ENCODE results near the gene LSM4. TPM values are rescaled to one million over a fixed set of nuclear protein-coding genes. Genes with fewer than 3 reads are reported as not detected.
A peak's percentile ranks its signal among the peaks of the same experiment; 100 is the strongest.
"Not testable (repeated sequence)": the region's sequence is repeated elsewhere in the genome, so short reads cannot be mapped to it uniquely, and the experiment has no call there.

LSM4 gene
- total and polyA plus RNA-seq, 2 of the 13 experiments (the other 11 are each of a cell fraction or from before 2014, with no cell fraction given) = 65.8 to 166 TPM

- ChIA-PET CTCF (ENCODE audit: low intra/inter-chr PET ratio, low total read pairs) (no interaction called here), POLR2A (interaction anchor here (3.3 to 6.5 kb wide), 2 partner anchors 12 to 47 kb away, joined by 36 to 110 read pairs; partner anchors contain the start of genes JUND and PGPEP1)
- no TSS peak for BruUV-seq (replicated peaks)
- Histone ChIP-seq H3K36me3 (replicated peaks in 1 of 2; ENCODE audit: control insufficient read depth in 1 of 2, insufficient read depth in 2 of 2, low read length in 2 of 2) (no peaks in the 10 kb centered on the region), H3K9me3 (ENCODE audit: low read length) (no peaks in the 10 kb centered on the region), H3K4me3 (replicated peaks in 1 of 3; ENCODE audit: insufficient read depth in 1 of 3, low read depth in 2 of 3, low read length in 3 of 3) (no peak overlapping the region), H4K20me1 (ENCODE audit: insufficient read depth, low read length) (no peaks in the 10 kb centered on the region), H3K27me3 (ENCODE audit: control insufficient read depth in 1 of 2, insufficient read depth in 2 of 2, low read length in 2 of 2) (no peaks in the 10 kb centered on the region), H3K9ac (ENCODE audit: insufficient read depth, low read depth, low read length) (no peak overlapping the region), H3K27ac (ENCODE audit: extremely low read length, insufficient read depth, low read length) (no peak overlapping the region), H2AFZ (ENCODE audit: low read length) (peak overlapping the region; percentile 23), H3K79me2 (ENCODE audit: insufficient read depth, low read length) (peaks cover 10% of the 10 kb centered on the region), H3K4me2 (ENCODE audit: low read depth, low read length) (no peak overlapping the region), H3K4me1 (ENCODE audit: insufficient read depth, low read length) (peaks cover 64% of the 10 kb centered on the region)
- ATAC-seq (no peak), DNase-seq (ENCODE audit: low spot score) (no peak), FAIRE-seq (no peak)
- in situ Hi-C loops (cut with HindIII; ENCODE audit: extremely low pct_ligation_motif_present, low pct_unique_long_range_greater_than_20kb) = no loop called here
- 25% methylated on average over 5 of the region's 5 CpGs for WGBS (ENCODE audit: low lambda C conversion rate)
- intact Hi-C loops (cut with micrococcal nuclease; ENCODE audit: unreplicated experiment) = no loop called here
- TF ChIP-seq IRX3 (CRISPR knock-in tag; IDR thresholded peaks at IDR 0.05; ENCODE audit: borderline replicate concordance, low read depth) (no peak), SP5 (CRISPR knock-in tag; IDR thresholded peaks at IDR 0.05; ENCODE audit: borderline replicate concordance, low read depth) (no peak)
Observed at GRCh38 chr19:18326772-18327171, 3.9 kb upstream of the LSM4 start.

DNA sequence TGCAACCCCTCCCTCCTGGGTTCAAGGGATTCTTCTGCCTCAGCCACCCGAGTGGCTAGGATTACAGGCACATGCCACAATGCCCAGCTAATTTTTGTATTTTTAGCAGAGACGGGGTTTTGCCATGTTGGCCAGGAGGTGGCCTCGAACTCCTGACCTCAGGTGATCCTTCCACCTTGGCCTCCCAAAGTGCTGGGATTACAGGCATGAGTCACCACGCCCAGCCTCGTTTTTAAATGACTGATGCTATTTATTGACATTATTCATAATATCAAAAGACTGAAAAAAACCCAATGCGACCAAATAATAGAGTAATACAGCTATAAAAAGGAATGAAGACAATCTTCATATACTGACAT lies 1.5 kb upstream of the LSM4 start:
- WGBS (ENCODE audit: low lambda C conversion rate) = 26% methylated on average over 6 of the region's 6 CpGs
- not testable (repeated sequence) for ATAC-seq; H4K20me1 ChIP-seq (ENCODE audit: insufficient read depth, low read length); H2AFZ ChIP-seq (ENCODE audit: low read length); FAIRE-seq; BruUV-seq (replicated peaks); H3K27ac ChIP-seq (ENCODE audit: extremely low read length, insufficient read depth, low read length); H3K27me3 ChIP-seq (ENCODE audit: control insufficient read depth in 1 of 2, insufficient read depth in 2 of 2, low read length in 2 of 2); H3K4me3 ChIP-seq (replicated peaks in 1 of 3; ENCODE audit: insufficient read depth in 1 of 3, low read depth in 2 of 3, low read length in 3 of 3); H3K36me3 ChIP-seq (replicated peaks in 1 of 2; ENCODE audit: control insufficient read depth in 1 of 2, insufficient read depth in 2 of 2, low read length in 2 of 2); H3K9ac ChIP-seq (ENCODE audit: insufficient read depth, low read depth, low read length); DNase-seq (ENCODE audit: low spot score); H3K9me3 ChIP-seq (ENCODE audit: low read length)
- intact Hi-C loops (cut with micrococcal nuclease; ENCODE audit: unreplicated experiment) (loop anchor here (5.0 kb wide), 1 partner anchor 122 kb away; the partner anchor contains the start of gene RAB3A), in situ Hi-C loops (cut with HindIII; ENCODE audit: extremely low pct_ligation_motif_present, low pct_unique_long_range_greater_than_20kb) (loop anchor here (5.0 kb wide), 1 partner anchor 47 kb away; no protein-coding TSS in a partner anchor)
- Histone ChIP-seq H3K79me2 (ENCODE audit: insufficient read depth, low read length) (peaks cover 21% of the 10 kb centered on the region), H3K4me2 (ENCODE audit: low read depth, low read length) (peak overlapping the region; percentile 95), H3K4me1 (ENCODE audit: insufficient read depth, low read length) (peaks cover 71% of the 10 kb centered on the region)
- ChIA-PET POLR2A (interaction anchor here (0.9 to 6.5 kb wide), 2 partner anchors 40 to 45 kb away, joined by 3 to 110 read pairs; partner anchors contain the start of gene JUND), CTCF (ENCODE audit: low intra/inter-chr PET ratio, low total read pairs) (interaction anchor here (1.1 to 3.5 kb wide), 2 partner anchors 42 to 46 kb away, joined by 3 to 50 read pairs; no protein-coding TSS in a partner anchor)
- 0 out of 2 replicates have a peak, but pooled peaks have one; percentile 0 for TF ChIP-seq KLF12 (CRISPR knock-in tag; IDR thresholded peaks at IDR 0.05; ENCODE audit: borderline replicate concordance)
- peak; percentile 45; the same call in 1 of the 2 replicates for TF ChIP-seq FOSL2 (CRISPR knock-in tag; IDR thresholded peaks at IDR 0.05)
